Activated CD8-positive, alpha-beta memory T cell treated with anti-CD3 and anti-CD28 coated beads, Interleukin-2, amount 50 U/mL, for 24 hours (primary cell): Measurements from ENCODE around the gene PRPSAP1.

Source experiments
- DNase-seq: peaks from one replicate; pipeline ENCODE4 v3.0.0-alpha.2; 2020; ENCODE audit errors: extremely low read depth

Gene PRPSAP1, protein sequence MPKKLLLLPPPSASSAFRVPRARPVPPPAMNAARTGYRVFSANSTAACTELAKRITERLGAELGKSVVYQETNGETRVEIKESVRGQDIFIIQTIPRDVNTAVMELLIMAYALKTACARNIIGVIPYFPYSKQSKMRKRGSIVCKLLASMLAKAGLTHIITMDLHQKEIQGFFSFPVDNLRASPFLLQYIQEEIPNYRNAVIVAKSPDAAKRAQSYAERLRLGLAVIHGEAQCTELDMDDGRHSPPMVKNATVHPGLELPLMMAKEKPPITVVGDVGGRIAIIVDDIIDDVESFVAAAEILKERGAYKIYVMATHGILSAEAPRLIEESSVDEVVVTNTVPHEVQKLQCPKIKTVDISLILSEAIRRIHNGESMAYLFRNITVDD

DNA sequence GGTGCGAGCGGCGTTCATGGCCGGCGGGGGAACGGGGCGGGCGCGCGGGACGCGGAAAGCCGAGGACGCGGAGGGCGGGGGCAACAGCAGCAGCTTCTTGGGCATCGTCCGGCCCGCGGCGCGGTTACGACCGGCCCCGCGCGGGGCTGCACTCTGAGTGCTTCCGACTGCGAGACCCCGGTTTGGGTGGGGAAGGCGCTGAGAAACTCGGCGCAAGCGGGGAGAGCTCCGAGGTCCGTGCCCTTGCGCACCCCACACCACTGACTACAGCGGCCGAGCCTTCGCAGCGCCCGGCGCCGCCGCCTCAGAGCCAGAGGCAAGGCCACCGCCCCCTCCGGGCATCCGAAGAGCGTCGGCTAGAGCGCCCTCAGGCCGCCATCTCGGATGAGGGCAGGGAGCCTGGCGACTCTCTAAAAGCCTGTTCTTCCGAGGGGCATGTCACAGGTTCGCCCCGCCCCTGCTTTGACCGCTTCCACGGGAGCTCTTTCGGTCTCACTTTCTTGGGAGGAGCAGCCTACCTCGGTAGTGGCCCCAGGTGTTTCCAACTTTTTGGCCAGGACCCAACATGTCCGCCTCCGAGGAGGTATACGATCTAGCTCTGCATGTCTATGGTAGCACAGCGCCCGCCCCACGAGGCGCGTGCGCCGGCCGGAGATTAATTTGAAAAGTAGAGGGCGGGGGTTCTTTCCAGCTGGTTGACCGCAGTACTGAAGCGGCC lies at the start of gene PRPSAP1:
TSS of gene PRPSAP1 (minus strand) at position 318 of the 718 bp plus-strand sequence. CDS start at position 105, 213 bp downstream.
- peak; percentile 56 for DNase-seq

GRCh38 chr17:76402711-76403110 lies 49.0 kb upstream of the PRPSAP1 start:
- DNase-seq, result no peak

- no peak for DNase-seq
Observed at GRCh38 chr17:76399175-76400172, 45.8 kb upstream of the PRPSAP1 start.

- DNase-seq, result no peak
Observed at GRCh38 chr17:76398523-76399174, 44.9 kb upstream of the PRPSAP1 start.

DNA sequence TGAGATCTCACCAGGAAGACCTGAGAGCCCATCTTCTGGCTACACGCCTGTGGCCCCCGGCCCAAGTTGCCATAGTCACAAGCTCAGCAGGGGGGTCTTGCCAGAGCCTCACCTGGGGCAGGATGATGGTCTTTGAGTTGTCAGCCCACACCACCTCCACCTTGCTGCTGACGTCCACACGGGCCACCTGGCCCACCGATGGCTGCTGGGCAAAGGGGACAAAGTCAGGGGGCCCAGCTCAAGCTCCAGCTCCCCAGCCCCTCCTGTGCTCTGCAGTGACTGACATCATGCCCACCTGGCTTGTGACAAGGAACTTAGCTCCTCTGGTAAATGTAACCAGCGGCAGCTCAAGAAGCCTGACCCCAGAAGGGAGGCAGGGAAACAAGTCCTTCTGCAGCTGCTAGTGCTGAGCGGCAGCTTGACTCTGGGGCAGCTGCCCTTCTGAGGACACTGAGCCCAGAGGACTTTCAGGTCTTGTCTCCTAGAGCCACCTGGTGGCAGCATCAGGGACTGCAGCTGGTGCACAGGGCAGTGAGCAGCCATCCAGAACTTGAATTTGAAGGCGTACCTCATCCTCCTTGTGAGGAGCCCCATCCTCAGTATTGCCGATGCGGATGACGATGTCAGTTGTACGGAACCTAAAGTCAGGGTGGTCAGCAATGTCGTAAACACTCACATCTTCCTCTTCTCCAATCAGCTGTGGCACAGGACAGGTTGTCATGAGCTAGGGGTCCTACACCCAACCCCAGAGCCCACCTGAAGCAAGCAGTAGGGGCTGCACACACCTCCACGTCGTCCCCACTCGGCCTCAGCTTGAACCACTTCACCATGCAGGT lies 44.2 kb upstream of the PRPSAP1 start:
- DNase-seq, result peak; percentile 62

- no peak for DNase-seq
Observed at GRCh38 chr17:76397184-76397583, 43.5 kb upstream of the PRPSAP1 start.

GRCh38 chr17:76395980-76396379 lies 42.3 kb upstream of the PRPSAP1 start:
- no peak for DNase-seq

DNA sequence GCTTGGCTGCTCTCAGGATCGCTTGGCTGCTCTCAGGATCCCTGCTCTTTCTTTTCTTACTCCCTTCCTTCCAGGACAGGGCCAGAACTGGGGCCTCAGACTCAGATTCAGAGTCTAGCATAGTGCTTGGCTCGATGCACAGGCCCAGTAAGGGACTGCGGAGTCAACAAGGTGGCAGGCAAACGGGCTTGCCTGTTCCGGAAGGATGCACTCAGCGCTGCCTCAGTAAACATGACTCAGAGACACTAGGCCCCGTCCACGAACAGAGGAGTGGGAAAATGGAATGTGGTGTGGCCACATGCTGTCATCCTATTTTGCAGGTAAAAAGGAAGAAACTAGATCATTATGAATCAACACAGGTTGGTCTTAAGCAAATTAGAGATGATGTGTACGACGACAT lies 40.5 kb upstream of the PRPSAP1 start:
- DNase-seq, result no peak

- DNase-seq, result no peak
Observed at GRCh38 chr17:76391200-76391715, 37.5 kb upstream of the PRPSAP1 start.

GRCh38 chr17:76390003-76390421 lies 36.3 kb upstream of the PRPSAP1 start:
- DNase-seq, result no peak

GRCh38 chr17:76388966-76389888 lies 35.5 kb upstream of the PRPSAP1 start:
- DNase-seq, result no peak

- no peak for DNase-seq
Observed at GRCh38 chr17:76386966-76387765, 33.5 kb upstream of the PRPSAP1 start.

DNA sequence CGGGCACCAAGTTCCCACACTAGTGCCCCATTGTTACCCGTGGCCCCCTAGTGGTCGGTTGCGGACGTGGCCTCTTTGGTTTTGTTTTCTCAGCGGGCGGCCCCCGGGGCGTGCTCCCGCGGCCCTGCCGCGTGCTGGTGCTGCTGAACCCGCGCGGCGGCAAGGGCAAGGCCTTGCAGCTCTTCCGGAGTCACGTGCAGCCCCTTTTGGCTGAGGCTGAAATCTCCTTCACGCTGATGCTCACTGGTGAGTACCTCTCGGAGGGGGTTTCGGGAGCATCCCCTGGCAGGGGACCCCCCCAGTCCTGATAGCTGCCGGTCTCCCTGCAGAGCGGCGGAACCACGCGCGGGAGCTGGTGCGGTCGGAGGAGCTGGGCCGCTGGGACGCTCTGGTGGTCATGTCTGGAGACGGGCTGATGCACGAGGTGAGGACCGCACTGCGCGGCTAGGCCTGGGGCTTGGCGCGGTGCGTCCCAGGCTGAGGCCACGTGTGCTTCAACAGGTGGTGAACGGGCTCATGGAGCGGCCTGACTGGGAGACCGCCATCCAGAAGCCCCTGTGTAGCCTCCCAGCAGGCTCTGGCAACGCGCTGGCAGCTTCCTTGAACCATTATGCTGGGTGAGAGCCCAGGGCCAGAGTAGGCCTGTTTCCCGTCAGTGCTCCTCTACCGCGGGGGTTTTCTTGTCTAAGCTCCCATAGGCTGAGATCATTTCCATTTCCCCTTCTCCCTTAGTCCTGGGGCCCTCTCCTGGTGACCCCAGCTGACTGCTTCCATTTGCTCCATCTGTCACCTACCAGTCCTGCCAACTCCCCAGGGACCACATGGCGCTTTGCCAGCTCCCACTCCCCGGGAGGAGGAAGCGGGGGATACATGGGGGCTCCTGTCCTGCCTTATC lies 32.4 kb upstream of the PRPSAP1 start:
- DNase-seq, result peak; percentile 55

DNA sequence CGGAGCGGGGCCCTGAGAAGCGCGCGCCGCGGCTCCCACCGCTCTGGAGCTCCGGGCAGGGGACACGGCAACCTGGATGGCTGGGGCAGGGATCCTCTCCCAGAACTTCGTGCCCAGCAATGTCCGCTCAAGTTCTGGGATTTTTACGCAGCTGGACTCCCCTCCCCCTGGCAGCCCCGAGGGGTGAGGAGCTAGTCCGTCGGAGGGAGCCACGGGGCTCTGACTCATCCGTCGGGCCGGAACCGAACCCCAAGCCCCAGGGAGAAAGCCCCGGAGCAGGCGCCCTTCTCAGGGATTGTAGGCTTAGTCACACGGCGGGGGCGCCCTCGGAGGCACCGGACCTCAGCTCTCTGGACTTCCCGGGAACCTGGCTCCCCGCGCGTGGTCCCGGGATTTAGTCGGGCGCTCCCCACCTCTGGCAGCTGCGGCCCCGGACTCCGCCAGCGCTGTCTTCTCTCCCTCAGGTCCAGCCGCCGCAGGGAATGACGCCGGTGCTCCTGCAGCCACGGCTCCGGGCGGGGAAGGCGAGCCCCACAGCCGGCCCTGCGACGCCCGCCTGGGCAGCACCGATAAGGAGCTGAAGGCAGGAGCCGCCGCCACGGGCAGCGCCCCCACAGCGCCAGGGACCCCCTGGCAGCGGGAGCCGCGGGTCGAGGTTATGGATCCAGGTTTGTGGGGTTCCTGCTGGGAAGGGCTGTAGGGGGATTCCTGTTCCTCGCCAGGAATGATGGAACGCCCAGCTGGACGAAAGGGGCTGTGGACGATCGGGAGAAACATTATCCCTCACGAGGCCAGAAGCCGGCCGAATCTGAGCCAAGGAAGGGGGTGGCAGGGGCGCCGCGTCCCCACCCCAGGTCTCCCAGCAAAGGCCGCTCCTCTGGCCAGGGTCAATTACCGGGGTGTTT lies 31.5 kb upstream of the PRPSAP1 start:
- no peak for DNase-seq

DNA sequence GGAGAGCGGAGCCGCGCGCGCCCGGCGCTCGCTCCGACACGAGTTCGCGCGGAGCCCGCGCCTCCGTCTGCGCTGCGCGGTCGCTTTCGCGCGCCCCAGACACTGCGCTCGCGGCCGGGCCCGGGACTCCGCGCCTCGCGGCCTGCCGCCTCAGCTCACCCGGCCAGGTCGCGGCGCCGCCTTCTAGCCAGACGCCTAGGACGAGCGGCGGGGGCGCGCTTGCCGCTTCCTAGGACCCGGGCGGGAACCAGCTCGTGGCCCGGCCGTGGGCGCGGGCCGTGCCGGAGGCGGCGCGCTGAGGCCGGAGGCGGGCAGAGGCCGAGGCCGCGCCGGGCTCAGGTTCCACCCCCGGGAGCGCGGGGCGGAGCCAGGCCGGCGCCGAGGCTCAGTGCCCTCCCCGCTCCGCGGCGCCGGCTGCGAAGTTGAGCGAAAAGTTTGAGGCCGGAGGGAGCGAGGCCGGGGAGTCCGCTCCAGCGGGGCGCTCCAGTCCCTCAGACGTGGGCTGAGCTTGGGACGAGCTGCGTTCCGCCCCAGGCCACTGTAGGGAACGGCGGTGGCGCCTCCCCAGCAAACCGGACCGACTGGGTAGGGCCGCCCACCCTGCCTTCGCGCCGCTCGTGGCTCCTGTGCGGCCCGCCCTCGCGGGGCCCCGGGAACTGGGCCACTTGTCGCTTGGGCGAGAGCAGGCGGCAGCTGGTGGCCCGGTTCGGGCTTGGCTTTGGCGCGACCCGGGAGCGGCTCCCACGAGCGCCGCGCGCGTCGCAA lies 30.7 kb upstream of the PRPSAP1 start, which contains the start of gene SPHK1:
TSS of gene SPHK1 (plus strand) at position 388 of the 765 bp plus-strand sequence. CDS start 1,036 bp downstream, outside the sequence.
- no peak for DNase-seq
